Right lobe of liver (tissue), 4 donors: ENCODE results near the gene SIGLEC10.

Experiments
- POLR2A ChIP-seq: fragments of 450-650 bp; IDR thresholded peaks from one replicate; pipeline ENCODE4 v1.6.1; 2017; ENCODE audit warnings: antibody characterized with exemption, mild to moderate bottlenecking
- TF ChIP-seq, protein P1 (sequence below), 4 donors: fragments of 200-600 bp in 3 of 4; fragments of 450-650 bp in 1 of 4; IDR thresholded peaks; one replicate each; pipeline versions ENCODE4 v1.5.1 to v1.8.0; 2016 to 2022; ENCODE audit warnings: antibody characterized with exemption in 4 of 4, mild to moderate bottlenecking in 2 of 4
- donor health status: DM: no; HTN: no; CAD: no.
- donor health status: DM: no; HTN: no; CAD: no.
- donor health status: DM: no; HTN: yes; CAD: no.

DNA sequence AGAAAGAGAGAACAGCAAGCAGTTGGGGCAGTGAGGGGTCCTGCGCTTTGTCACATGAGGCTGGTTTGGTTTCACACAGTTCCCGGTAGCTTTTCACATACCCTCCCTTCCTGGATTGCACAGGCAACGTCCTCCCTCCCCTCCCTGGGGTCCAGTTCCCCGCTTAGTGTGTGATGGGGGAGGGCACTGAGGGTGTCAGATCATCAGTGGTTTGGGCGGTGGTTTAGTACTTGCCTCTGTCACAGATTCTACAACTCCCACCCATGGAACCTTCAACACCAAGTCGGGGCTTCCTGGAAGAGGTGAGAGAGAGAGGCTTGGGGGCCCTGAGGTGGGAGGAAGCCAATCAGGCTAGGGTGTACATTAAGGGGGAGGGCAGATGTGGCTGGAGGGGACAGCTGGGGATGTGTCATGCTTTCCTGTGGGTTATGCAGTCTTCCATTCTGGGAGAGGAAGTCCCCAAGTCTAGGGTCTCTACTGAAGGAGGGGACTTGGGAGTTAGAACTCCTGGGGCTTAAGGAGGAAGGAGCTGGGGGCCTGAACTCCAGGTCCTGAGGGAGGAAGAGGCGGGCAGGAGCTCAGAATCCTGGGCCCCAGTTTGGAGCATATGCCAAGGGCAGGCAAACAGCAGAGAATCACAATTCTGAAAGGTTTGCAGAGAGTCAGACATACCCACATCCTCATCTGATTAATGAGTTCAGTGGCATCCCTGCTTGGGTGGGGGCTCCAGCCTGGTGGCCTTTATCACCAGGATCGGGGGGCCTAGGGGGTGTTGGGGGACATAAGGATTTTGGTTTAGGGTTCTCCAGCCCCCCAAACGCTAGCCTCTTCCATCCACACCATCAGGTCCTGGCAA, 44.6 kb downstream of the SIGLEC10 start, which contains the start of gene NKG7:
- TF ChIP-seq, protein P1, sequence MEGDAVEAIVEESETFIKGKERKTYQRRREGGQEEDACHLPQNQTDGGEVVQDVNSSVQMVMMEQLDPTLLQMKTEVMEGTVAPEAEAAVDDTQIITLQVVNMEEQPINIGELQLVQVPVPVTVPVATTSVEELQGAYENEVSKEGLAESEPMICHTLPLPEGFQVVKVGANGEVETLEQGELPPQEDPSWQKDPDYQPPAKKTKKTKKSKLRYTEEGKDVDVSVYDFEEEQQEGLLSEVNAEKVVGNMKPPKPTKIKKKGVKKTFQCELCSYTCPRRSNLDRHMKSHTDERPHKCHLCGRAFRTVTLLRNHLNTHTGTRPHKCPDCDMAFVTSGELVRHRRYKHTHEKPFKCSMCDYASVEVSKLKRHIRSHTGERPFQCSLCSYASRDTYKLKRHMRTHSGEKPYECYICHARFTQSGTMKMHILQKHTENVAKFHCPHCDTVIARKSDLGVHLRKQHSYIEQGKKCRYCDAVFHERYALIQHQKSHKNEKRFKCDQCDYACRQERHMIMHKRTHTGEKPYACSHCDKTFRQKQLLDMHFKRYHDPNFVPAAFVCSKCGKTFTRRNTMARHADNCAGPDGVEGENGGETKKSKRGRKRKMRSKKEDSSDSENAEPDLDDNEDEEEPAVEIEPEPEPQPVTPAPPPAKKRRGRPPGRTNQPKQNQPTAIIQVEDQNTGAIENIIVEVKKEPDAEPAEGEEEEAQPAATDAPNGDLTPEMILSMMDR (IDR thresholded peaks at IDR 0.05), result no peak
- no peak for TF ChIP-seq POLR2A
